Loucy (cell line): Measurements from ENCODE around the gene FOXC1.

Experiments used
- H2AFZ ChIP-seq: fragments of 200-600 bp; sonication (generic); 2 replicates; pipeline ENCODE4 v1.6.0; 2016; ENCODE audit warnings: antibody characterized with exemption, mild to moderate bottlenecking, low read length, moderate library complexity
- H3F3A ChIP-seq: fragments of 200-600 bp; 2 replicates; pipeline ENCODE4 v1.6.0; 2016; ENCODE audit warnings: antibody characterized with exemption, low read depth, mild to moderate bottlenecking
- H3K27me3 ChIP-seq: fragments of 200-600 bp; sonication (generic); 2 replicates; pipeline ENCODE4 v1.6.1; 2014; ENCODE audit warnings: low read length, mild to moderate bottlenecking; ENCODE audit not compliant: insufficient read depth, poor library complexity, severe bottlenecking
- H3K36me3 ChIP-seq: fragments of 200-600 bp; sonication (generic); 2 replicates; pipeline ENCODE4 v1.6.1; 2016; ENCODE audit warnings: low read length; ENCODE audit not compliant: insufficient read depth
- H3K4me1 ChIP-seq: fragments of 200-600 bp; sonication (generic); 2 replicates; pipeline ENCODE4 v1.5.1; 2014; ENCODE audit warnings: low read length, mild to moderate bottlenecking; ENCODE audit not compliant: insufficient read depth, poor library complexity, severe bottlenecking
- H3K4me2 ChIP-seq: fragments of 200-600 bp; sonication (generic); 2 replicates; pipeline ENCODE4 v1.6.0; 2014; ENCODE audit warnings: antibody characterized with exemption, low read length, low read depth, mild to moderate bottlenecking; ENCODE audit not compliant: poor library complexity, severe bottlenecking
- H3K4me3 ChIP-seq: fragments of 200-600 bp; sonication (generic); 2 replicates; pipeline ENCODE4 v1.5.1; 2014; ENCODE audit warnings: low read length, mild to moderate bottlenecking, mixed read lengths; ENCODE audit not compliant: poor library complexity, severe bottlenecking
- H3K79me2 ChIP-seq: fragments of 200-600 bp; sonication (generic); 2 replicates; pipeline ENCODE4 v1.6.1; 2014; ENCODE audit warnings: low read length; ENCODE audit not compliant: insufficient read depth
- H3K9ac ChIP-seq: fragments of 200-600 bp; sonication (generic); 2 replicates; pipeline ENCODE4 v1.6.0; 2014; ENCODE audit warnings: mild to moderate bottlenecking, low read depth, low read length, moderate library complexity; ENCODE audit not compliant: poor library complexity, severe bottlenecking
- H3K9me2 ChIP-seq: fragments of 200-600 bp; sonication (generic); replicated peaks from 2 replicates; pipeline ENCODE4 v1.6.1; 2016; ENCODE audit warnings: low read depth, low read length, mixed read lengths
- H3K9me3 ChIP-seq: fragments of 200-600 bp; sonication (generic); 2 replicates; pipeline ENCODE4 v1.6.1; 2014; ENCODE audit warnings: mild to moderate bottlenecking, antibody characterized with exemption, low read length, low read depth; ENCODE audit not compliant: insufficient read depth
- H4K20me1 ChIP-seq: fragments of 200-600 bp; sonication (generic); 2 replicates; pipeline ENCODE4 v1.6.0; 2014; ENCODE audit warnings: antibody characterized with exemption, low read length, mild to moderate bottlenecking; ENCODE audit not compliant: insufficient read depth, poor library complexity, severe bottlenecking
- EZH2phosphoT487 ChIP-seq: fragments of 200-600 bp; IDR thresholded peaks from 2 replicates; pipeline ENCODE4 v1.6.1; 2018; ENCODE audit warnings: antibody characterized with exemption, mild to moderate bottlenecking, moderate library complexity, borderline replicate concordance
- TF ChIP-seq, protein P1 (sequence below): fragments of 200-600 bp; sonication (generic); conservative IDR thresholded peaks from 2 replicates; pipeline ENCODE4 v1.5.1; 2014; ENCODE audit warnings: mild to moderate bottlenecking, antibody characterized with exemption, low read length

Gene FOXC1

DNA sequence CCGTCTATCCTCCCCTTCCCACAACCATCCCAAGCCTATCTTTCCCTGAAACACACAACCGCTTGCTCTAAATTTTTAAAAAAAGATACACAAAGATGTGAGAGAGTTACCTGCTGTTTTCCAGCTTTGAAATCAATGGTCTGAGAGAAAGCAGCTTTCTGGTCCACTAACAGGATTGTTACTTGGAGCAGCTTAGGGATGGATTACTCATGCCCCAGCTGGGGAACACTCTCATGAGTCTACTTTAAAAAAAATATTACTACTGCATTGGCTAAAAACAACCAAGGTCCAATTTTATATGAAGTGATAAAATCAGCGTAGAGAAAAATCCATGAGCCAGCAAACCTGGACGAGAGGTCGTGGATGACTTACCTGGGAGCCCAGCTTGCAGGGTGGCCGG lies 29.6 kb upstream of the FOXC1 start:
- Histone ChIP-seq H3K9me3 (no peaks in the 10 kb centered on the region), H3K36me3 (no peaks in the 10 kb centered on the region), H3K4me3 (no peak overlapping the region), H3K4me1 (peaks cover 15% of the 10 kb centered on the region), H3K27me3 (no peaks in the 10 kb centered on the region), H3F3A (no peaks in the 10 kb centered on the region), H3K4me2 (no peak overlapping the region), H2AFZ (no peak overlapping the region), H3K9me2 (no peaks in the 10 kb centered on the region), H4K20me1 (no peaks in the 10 kb centered on the region), H3K9ac (no peak overlapping the region), H3K79me2 (no peaks in the 10 kb centered on the region)
- TF ChIP-seq, protein P1, sequence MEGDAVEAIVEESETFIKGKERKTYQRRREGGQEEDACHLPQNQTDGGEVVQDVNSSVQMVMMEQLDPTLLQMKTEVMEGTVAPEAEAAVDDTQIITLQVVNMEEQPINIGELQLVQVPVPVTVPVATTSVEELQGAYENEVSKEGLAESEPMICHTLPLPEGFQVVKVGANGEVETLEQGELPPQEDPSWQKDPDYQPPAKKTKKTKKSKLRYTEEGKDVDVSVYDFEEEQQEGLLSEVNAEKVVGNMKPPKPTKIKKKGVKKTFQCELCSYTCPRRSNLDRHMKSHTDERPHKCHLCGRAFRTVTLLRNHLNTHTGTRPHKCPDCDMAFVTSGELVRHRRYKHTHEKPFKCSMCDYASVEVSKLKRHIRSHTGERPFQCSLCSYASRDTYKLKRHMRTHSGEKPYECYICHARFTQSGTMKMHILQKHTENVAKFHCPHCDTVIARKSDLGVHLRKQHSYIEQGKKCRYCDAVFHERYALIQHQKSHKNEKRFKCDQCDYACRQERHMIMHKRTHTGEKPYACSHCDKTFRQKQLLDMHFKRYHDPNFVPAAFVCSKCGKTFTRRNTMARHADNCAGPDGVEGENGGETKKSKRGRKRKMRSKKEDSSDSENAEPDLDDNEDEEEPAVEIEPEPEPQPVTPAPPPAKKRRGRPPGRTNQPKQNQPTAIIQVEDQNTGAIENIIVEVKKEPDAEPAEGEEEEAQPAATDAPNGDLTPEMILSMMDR: no peak

DNA sequence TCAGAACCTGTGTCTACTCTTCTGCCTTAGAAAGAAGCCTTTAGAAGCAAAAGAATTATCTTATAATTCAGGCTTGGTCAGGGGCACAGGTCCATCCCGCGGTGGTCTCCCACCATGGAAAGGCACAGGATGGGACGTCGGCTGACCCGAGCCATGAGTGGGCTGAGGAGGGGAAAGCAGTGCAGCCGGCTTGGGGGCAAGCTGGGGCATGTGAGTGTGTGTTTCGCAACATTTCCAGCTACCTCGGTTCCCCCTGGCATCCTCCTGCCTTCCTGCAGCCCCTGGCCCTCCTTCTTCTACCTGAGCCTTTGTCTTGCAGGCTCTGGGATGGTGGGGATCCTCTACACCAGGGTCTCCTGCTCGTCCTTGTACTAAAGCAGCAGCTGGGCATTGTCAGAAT lies 29.1 kb upstream of the FOXC1 start:
- TF ChIP-seq, protein P1: no peak
- TF ChIP-seq EZH2phosphoT487: no peak
- Histone ChIP-seq H4K20me1 (no peaks in the 10 kb centered on the region), H3K9me2 (no peaks in the 10 kb centered on the region), H3K9me3 (no peaks in the 10 kb centered on the region), H2AFZ (no peak overlapping the region), H3K27me3 (no peaks in the 10 kb centered on the region), H3K36me3 (no peaks in the 10 kb centered on the region), H3K4me3 (no peak overlapping the region), H3K4me2 (no peak overlapping the region), H3K79me2 (no peaks in the 10 kb centered on the region), H3K9ac (no peak overlapping the region), H3K4me1 (peaks cover 10% of the 10 kb centered on the region), H3F3A (no peaks in the 10 kb centered on the region)

DNA sequence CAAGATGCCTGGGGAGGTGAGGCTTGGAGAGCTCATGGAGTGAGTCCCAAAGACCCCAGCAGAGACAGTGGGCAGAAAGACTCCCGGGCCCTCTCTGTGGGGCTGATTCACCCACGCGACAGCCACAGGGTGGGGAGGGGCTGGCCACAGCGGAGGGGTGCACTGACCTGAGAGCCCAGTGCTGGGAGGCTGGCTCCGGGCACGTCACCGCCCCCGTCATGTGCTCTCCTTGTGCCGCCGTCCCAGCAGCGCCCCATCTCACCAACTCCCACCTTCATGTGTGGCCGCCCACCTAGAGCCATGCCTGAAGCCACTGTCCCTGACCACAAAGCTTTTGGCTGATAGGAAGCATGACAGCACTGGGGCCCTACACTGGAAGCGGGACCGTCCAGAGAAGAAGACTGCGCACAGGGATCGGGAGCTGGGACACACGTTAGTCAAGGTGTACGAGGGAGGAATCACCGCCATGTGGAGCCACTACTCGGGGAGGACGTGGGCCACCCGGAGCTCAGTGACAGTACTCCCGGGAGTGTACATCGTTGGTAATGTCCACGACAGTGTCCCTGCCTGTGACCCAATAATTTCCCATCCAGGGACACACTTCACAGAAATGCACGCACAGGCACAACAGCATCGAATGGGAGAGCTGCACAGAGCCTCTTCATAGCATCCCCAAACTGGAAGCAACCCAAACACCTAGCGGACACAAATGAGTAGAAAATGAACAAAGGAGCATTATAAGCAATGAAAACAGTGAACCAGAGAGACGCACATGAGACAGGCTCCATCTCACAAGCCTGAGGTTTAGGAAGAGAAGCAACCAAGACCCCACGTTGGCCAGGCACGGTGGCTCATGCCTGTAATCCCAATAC lies 28.4 kb upstream of the FOXC1 start:
- H3K9ac ChIP-seq: no peak overlapping the region
- H3F3A ChIP-seq: no peaks in the 10 kb centered on the region
- no peak overlapping the region for H3K4me3 ChIP-seq
- no peak overlapping the region for H3K4me2 ChIP-seq
- no peak for TF ChIP-seq EZH2phosphoT487
- TF ChIP-seq, protein P1: no peak
- H3K27me3 ChIP-seq: no peaks in the 10 kb centered on the region
- no peaks in the 10 kb centered on the region for H3K79me2 ChIP-seq
- no peaks in the 10 kb centered on the region for H3K9me2 ChIP-seq
- H3K9me3 ChIP-seq: no peaks in the 10 kb centered on the region
- no peaks in the 10 kb centered on the region for H3K36me3 ChIP-seq
- H4K20me1 ChIP-seq: no peaks in the 10 kb centered on the region
- no peak overlapping the region for H2AFZ ChIP-seq
- peaks cover 6% of the 10 kb centered on the region for H3K4me1 ChIP-seq
